Measurements from ENCODE around the gene AGBL4. TPM values are rescaled to one million over a fixed set of nuclear protein-coding genes. Genes with fewer than 3 reads are reported as not detected.

Gene AGBL4
- polyA plus RNA-seq, 4 donors = 0.10 to 0.16 TPM; not detected in 2

GRCh38 chr1:49552101-49552500, 471.7 kb downstream of the AGBL4 start:
- Histone ChIP-seq H3K4me1 (ENCODE audit: control insufficient read depth in 3 of 3, insufficient read depth in 2 of 3, low read depth in 1 of 3, low read length in 2 of 3) (no peaks in the 10 kb centered on the region), H3K27ac (ENCODE audit: low read depth in 1 of 3, low read length in 2 of 3) (no peak overlapping the region), H3K36me3 (ENCODE audit: control insufficient read depth in 3 of 3, insufficient read depth in 2 of 3, low read depth in 1 of 3, low read length in 3 of 3) (no peaks in the 10 kb centered on the region), H3K27me3 (ENCODE audit: control insufficient read depth in 3 of 3, insufficient read depth in 3 of 3, low read length in 3 of 3) (no peaks in the 10 kb centered on the region), H3K4me3 (ENCODE audit: low read depth in 1 of 3, low read length in 3 of 3) (no peak overlapping the region), H3K9me3 (ENCODE audit: control insufficient read depth in 2 of 2, insufficient read depth in 1 of 2, low read depth in 1 of 2, low read length in 1 of 2) (peaks cover 2 to 5% of the 10 kb centered on the region in 2 donors)
- 77 to 83% (median 80%) methylated on average over 5 of the region's 5 CpGs for WGBS, 3 donors
- no peak for DNase-seq
- FAIRE-seq = no peak

GRCh38 chr1:49544615-49545014, 479.1 kb downstream of the AGBL4 start:
- no peak overlapping the region for H3K4me3 ChIP-seq (ENCODE audit: low read depth in 1 of 3, low read length in 3 of 3)
- no peak overlapping the region for H3K27ac ChIP-seq (ENCODE audit: low read depth in 1 of 3, low read length in 2 of 3)
- FAIRE-seq (no peak), DNase-seq (no peak)
- 76 to 86% (median 82%) methylated on average over 3 of the region's 3 CpGs for WGBS, 3 donors
- peaks cover 0 to 9% of the 10 kb centered on the region in 2 donors for H3K9me3 ChIP-seq (ENCODE audit: control insufficient read depth in 2 of 2, insufficient read depth in 1 of 2, low read depth in 1 of 2, low read length in 1 of 2)
- no peaks in the 10 kb centered on the region for H3K36me3 ChIP-seq (ENCODE audit: control insufficient read depth in 3 of 3, insufficient read depth in 2 of 3, low read depth in 1 of 3, low read length in 3 of 3)
- H3K4me1 ChIP-seq (ENCODE audit: control insufficient read depth in 3 of 3, insufficient read depth in 2 of 3, low read depth in 1 of 3, low read length in 2 of 3) = no peaks in the 10 kb centered on the region
- no peaks in the 10 kb centered on the region for H3K27me3 ChIP-seq (ENCODE audit: control insufficient read depth in 3 of 3, insufficient read depth in 3 of 3, low read length in 3 of 3)

DNA sequence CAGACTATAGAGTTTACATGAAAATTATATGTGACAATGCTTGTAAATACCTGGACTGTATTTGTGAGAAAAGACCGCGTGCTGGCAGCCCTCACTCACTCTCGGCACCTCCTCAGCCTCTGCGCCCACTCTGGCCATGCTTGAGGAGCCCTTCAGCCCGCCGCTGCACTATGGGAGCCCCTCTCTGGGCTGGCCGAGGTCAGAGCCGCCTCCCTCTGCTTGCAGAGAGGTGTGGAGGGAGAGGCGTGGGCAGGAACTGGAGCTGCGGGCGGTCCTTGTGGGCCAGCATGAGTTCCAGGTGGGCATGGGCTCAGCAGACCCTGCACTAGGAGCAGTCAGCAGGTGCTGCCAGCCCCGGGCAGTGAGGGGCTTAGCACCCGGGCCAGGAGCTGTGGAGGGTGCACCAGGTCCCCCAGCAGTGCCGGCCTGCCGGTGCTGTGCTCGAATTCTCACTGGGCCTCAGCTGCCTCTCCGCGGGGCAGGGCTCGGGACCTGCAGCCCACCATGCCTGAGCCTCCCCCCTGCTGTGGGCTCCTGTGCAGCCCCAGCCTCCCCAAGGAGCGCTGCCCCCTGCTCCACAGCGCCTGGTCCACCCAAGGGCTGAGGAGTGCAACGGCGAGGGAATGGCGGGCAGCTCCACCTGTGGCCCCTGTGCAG, 482.5 kb downstream of the AGBL4 start:
- no peaks in the 10 kb centered on the region for H3K36me3 ChIP-seq (ENCODE audit: control insufficient read depth in 3 of 3, insufficient read depth in 2 of 3, low read depth in 1 of 3, low read length in 3 of 3)
- DNase-seq = no peak
- no peaks in the 10 kb centered on the region for H3K4me1 ChIP-seq (ENCODE audit: control insufficient read depth in 3 of 3, insufficient read depth in 2 of 3, low read depth in 1 of 3, low read length in 2 of 3)
- no peak overlapping the region for H3K27ac ChIP-seq (ENCODE audit: low read depth in 1 of 3, low read length in 2 of 3)
- 87 to 92% (median 90%) methylated on average over 24 of the region's 24 CpGs for WGBS, 3 donors
- peaks cover 0 to 9% of the 10 kb centered on the region in 2 donors for H3K9me3 ChIP-seq (ENCODE audit: control insufficient read depth in 2 of 2, insufficient read depth in 1 of 2, low read depth in 1 of 2, low read length in 1 of 2)
- H3K4me3 ChIP-seq (ENCODE audit: low read depth in 1 of 3, low read length in 3 of 3) = no peak overlapping the region
- no peaks in the 10 kb centered on the region for H3K27me3 ChIP-seq (ENCODE audit: control insufficient read depth in 3 of 3, insufficient read depth in 3 of 3, low read length in 3 of 3)
- no peak for FAIRE-seq

GRCh38 chr1:49527606-49528305, 496.0 kb downstream of the AGBL4 start:
- no peak overlapping the region for H3K27ac ChIP-seq (ENCODE audit: low read depth in 1 of 3, low read length in 2 of 3)
- H3K36me3 ChIP-seq (ENCODE audit: control insufficient read depth in 3 of 3, insufficient read depth in 2 of 3, low read depth in 1 of 3, low read length in 3 of 3) = no peaks in the 10 kb centered on the region
- H3K4me3 ChIP-seq (ENCODE audit: low read depth in 1 of 3, low read length in 3 of 3) = no peak overlapping the region
- no peaks in the 10 kb centered on the region for H3K4me1 ChIP-seq (ENCODE audit: control insufficient read depth in 3 of 3, insufficient read depth in 2 of 3, low read depth in 1 of 3, low read length in 2 of 3)
- DNase-seq (no peak), FAIRE-seq (no peak)
- no peaks in the 10 kb centered on the region for H3K9me3 ChIP-seq (ENCODE audit: control insufficient read depth in 2 of 2, insufficient read depth in 1 of 2, low read depth in 1 of 2, low read length in 1 of 2)
- WGBS, 3 donors = 63 to 68% (median 64%) methylated on average over 7 of the region's 7 CpGs
- H3K27me3 ChIP-seq (ENCODE audit: control insufficient read depth in 3 of 3, insufficient read depth in 3 of 3, low read length in 3 of 3) = no peaks in the 10 kb centered on the region

DNA sequence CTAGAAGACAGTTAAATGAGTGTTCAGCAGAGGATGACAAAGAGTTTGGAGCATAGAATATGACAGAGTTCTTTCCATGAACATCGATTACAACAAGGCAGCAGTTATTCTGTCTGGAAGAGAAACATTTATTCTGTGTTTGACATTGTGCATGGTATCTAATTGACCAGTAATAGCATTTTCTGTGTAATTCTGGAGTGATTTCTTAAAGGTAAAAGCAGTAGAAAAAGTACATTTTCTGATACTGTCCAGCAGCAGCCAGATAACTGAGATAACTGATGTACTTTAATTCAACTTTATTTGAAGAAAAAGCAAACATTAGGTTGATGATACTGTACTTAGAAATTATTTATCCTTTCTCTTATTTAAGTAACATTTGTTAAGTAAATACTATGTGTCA, 497.1 kb downstream of the AGBL4 start:
- Histone ChIP-seq H3K9me3 (ENCODE audit: control insufficient read depth in 2 of 2, insufficient read depth in 1 of 2, low read depth in 1 of 2, low read length in 1 of 2) (no peaks in the 10 kb centered on the region), H3K4me3 (ENCODE audit: low read depth in 1 of 3, low read length in 3 of 3) (no peak overlapping the region), H3K27me3 (ENCODE audit: control insufficient read depth in 3 of 3, insufficient read depth in 3 of 3, low read length in 3 of 3) (no peaks in the 10 kb centered on the region), H3K27ac (ENCODE audit: low read depth in 1 of 3, low read length in 2 of 3) (no peak overlapping the region), H3K4me1 (ENCODE audit: control insufficient read depth in 3 of 3, insufficient read depth in 2 of 3, low read depth in 1 of 3, low read length in 2 of 3) (no peaks in the 10 kb centered on the region), H3K36me3 (ENCODE audit: control insufficient read depth in 3 of 3, insufficient read depth in 2 of 3, low read depth in 1 of 3, low read length in 3 of 3) (no peaks in the 10 kb centered on the region)
- WGBS, 3 donors = 82 to 88% (median 86%) methylated on average over 1 of the region's 1 CpG
- DNase-seq = no peak
- FAIRE-seq = no peak

DNA sequence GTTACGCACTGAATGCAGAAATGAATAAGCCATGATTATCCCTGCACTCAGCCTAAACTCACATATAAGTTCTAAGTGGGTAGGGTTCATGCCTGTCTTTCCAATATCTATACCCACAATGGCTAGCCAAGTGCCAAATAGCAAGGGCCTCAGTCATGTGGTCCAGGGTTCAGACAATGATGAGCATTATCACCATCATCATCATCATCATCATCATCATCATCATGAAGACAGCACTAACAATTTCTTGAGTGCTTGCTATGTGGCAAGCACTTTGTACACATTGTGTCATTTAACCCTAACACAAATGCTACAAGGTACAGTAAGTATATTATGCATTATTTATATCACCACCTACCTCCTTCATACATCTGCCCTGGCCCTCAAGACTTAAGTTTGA, 500.0 kb downstream of the AGBL4 start:
- 91 to 97% (median 97%) methylated on average over 1 of the region's 1 CpG for WGBS, 3 donors
- Histone ChIP-seq H3K4me1 (ENCODE audit: control insufficient read depth in 3 of 3, insufficient read depth in 2 of 3, low read depth in 1 of 3, low read length in 2 of 3) (no peaks in the 10 kb centered on the region), H3K27me3 (ENCODE audit: control insufficient read depth in 3 of 3, insufficient read depth in 3 of 3, low read length in 3 of 3) (no peaks in the 10 kb centered on the region), H3K27ac (ENCODE audit: low read depth in 1 of 3, low read length in 2 of 3) (no peak overlapping the region), H3K4me3 (ENCODE audit: low read depth in 1 of 3, low read length in 3 of 3) (no peak overlapping the region), H3K36me3 (ENCODE audit: control insufficient read depth in 3 of 3, insufficient read depth in 2 of 3, low read depth in 1 of 3, low read length in 3 of 3) (no peaks in the 10 kb centered on the region), H3K9me3 (ENCODE audit: control insufficient read depth in 2 of 2, insufficient read depth in 1 of 2, low read depth in 1 of 2, low read length in 1 of 2) (no peaks in the 10 kb centered on the region)
- FAIRE-seq (no peak), DNase-seq (no peak)

GRCh38 chr1:49466961-49467360, 556.8 kb downstream of the AGBL4 start:
- Histone ChIP-seq H3K4me3 (ENCODE audit: low read depth in 1 of 3, low read length in 3 of 3) (no peak overlapping the region), H3K27ac (ENCODE audit: low read depth in 1 of 3, low read length in 2 of 3) (no peak overlapping the region), H3K27me3 (ENCODE audit: control insufficient read depth in 3 of 3, insufficient read depth in 3 of 3, low read length in 3 of 3) (no peaks in the 10 kb centered on the region), H3K4me1 (ENCODE audit: control insufficient read depth in 3 of 3, insufficient read depth in 2 of 3, low read depth in 1 of 3, low read length in 2 of 3) (no peaks in the 10 kb centered on the region), H3K9me3 (ENCODE audit: control insufficient read depth in 2 of 2, insufficient read depth in 1 of 2, low read depth in 1 of 2, low read length in 1 of 2) (no peaks in the 10 kb centered on the region), H3K36me3 (ENCODE audit: control insufficient read depth in 3 of 3, insufficient read depth in 2 of 3, low read depth in 1 of 3, low read length in 3 of 3) (no peaks in the 10 kb centered on the region)
- FAIRE-seq (no peak), DNase-seq (no peak)
- 61 to 78% (median 72%) methylated on average over 1 of the region's 1 CpG for WGBS, 3 donors

GRCh38 chr1:49465486-49466185, 558.1 kb downstream of the AGBL4 start:
- Histone ChIP-seq H3K9me3 (ENCODE audit: control insufficient read depth in 2 of 2, insufficient read depth in 1 of 2, low read depth in 1 of 2, low read length in 1 of 2) (no peaks in the 10 kb centered on the region), H3K4me3 (ENCODE audit: low read depth in 1 of 3, low read length in 3 of 3) (no peak overlapping the region), H3K4me1 (ENCODE audit: control insufficient read depth in 3 of 3, insufficient read depth in 2 of 3, low read depth in 1 of 3, low read length in 2 of 3) (no peaks in the 10 kb centered on the region), H3K36me3 (ENCODE audit: control insufficient read depth in 3 of 3, insufficient read depth in 2 of 3, low read depth in 1 of 3, low read length in 3 of 3) (no peaks in the 10 kb centered on the region), H3K27me3 (ENCODE audit: control insufficient read depth in 3 of 3, insufficient read depth in 3 of 3, low read length in 3 of 3) (no peaks in the 10 kb centered on the region), H3K27ac (ENCODE audit: low read depth in 1 of 3, low read length in 2 of 3) (no peak overlapping the region)
- no peak for FAIRE-seq
- 20 to 42% (median 26%) methylated on average over 4 of the region's 4 CpGs for WGBS, 3 donors
- no peak for DNase-seq
